ENCODE results near the gene GNB5.

Gene GNB5

DNA sequence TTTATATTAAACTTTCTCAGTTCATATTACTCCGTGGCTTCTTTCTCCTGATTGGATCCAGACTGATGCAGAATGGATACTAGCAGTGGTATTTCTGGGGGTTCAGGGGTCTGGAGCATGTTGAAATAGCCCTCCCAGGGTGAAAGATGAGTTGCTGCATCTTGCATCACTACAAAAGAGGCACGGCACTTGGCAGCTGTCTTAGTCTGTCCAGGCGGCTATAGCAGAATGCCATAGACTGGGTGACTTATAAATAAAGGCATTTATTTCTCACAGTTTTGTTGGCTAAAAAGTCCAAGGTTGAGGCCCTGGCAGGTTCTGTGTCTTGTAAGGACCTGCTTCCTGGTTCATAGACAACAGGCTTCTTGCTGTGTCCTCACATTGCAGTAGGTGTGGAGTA lies 78.0 kb downstream of the GNB5 start:
- no peak overlapping the region for H3K4me3 ChIP-seq

DNA sequence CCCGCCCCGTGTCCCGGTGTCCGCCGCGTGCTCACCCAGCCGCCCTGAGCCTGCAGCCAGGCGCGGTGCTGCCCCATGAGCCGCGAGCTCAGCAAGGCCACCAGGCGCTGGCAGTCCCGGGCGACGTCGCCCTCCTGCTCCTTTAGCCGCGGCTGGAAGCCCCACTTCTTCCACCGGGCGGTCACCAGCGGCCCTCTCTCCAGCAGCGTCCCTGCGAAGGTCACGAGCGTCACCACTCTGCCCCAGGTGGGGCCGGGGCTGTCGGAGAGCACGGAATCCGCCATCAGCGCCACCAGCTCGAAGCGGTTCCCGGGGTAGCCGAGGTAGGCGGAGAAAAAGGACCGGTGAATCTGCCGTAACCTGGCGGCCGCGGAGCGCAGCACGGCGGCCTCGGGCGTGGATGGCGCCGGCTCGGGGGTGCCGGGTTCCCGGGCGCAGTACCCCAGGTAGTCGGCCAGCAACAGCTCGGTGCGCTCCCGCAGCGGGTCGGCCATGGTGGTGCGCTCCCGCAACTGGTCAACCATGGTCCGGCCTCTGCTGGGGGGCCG lies 78.9 kb downstream of the GNB5 start:
- Histone ChIP-seq H3K9ac (ENCODE audit: insufficient read length) (no peak overlapping the region), H3K27ac (no peak overlapping the region), H3K4me3 (no peak overlapping the region), H3K36me3 (ENCODE audit: insufficient read depth, low read length) (no peaks in the 10 kb centered on the region), H3K9me3 (ENCODE audit: low read depth, low read length) (no peaks in the 10 kb centered on the region)
- TF ChIP-seq POLR2AphosphoS5 (IDR thresholded peaks at IDR 0.05; ENCODE audit: borderline replicate concordance, low read depth, low read length) (no peak), FOXP2 (optimal IDR thresholded peaks at IDR 0.05; ENCODE audit: control extremely low read depth, extremely low read length, insufficient read depth) (no peak), EZH2 (IDR thresholded peaks at IDR 0.05) (no peak)
- no peak for DNase-seq (ENCODE audit: low read depth, low spot score)

More for the DNA sequence above, 78.0 kb downstream of the GNB5 start:
- no peak for DNase-seq (ENCODE audit: low read depth, low spot score)
- Histone ChIP-seq H3K9ac (ENCODE audit: insufficient read length) (no peak overlapping the region), H3K27ac (no peak overlapping the region), H3K36me3 (ENCODE audit: insufficient read depth, low read length) (no peaks in the 10 kb centered on the region), H3K9me3 (ENCODE audit: low read depth, low read length) (no peaks in the 10 kb centered on the region)
- TF ChIP-seq POLR2AphosphoS5 (IDR thresholded peaks at IDR 0.05; ENCODE audit: borderline replicate concordance, low read depth, low read length) (no peak), FOXP2 (optimal IDR thresholded peaks at IDR 0.05; ENCODE audit: control extremely low read depth, extremely low read length, insufficient read depth) (no peak), EZH2 (IDR thresholded peaks at IDR 0.05) (no peak)

DNA sequence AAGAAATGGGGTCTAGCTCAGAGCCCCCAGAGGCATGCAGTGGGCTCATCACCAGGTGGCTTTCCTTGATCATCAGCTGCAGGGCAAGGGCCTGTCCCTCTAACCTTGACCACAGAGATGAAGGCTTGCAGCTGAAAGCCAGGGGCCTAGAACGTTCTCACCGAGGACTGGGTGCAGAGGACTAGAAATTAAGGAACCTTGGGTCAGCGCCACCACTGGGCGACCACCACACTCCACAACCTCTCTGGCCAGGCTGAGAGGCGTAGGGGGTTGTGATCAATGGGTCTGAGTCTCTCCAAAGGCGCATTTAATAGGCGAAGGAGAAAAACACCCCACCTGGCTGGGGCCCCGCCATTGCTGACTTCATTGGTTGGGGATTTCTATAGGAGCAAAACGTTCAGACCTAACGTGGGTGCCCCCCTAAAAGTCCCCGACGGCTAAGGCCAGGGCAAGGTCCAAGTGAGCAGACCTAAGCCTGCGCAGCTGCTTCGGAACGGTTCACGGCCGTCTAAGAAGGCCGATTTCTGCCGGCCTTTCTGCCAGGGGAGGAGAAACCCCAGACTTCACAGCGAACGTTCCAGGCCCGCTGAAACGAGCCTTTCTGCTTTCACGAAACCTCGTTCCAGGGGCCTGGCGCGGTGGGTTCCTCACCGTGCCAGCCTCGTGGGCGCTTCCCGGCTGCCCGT lies 79.5 kb downstream of the GNB5 start:
- TF ChIP-seq EZH2 (IDR thresholded peaks at IDR 0.05) (no peak), FOXP2 (optimal IDR thresholded peaks at IDR 0.05; ENCODE audit: control extremely low read depth, extremely low read length, insufficient read depth) (no peak), POLR2AphosphoS5 (IDR thresholded peaks at IDR 0.05; ENCODE audit: borderline replicate concordance, low read depth, low read length) (no peak)
- no peak overlapping the region for H3K9ac ChIP-seq (ENCODE audit: insufficient read length)
- no peak for DNase-seq (ENCODE audit: low read depth, low spot score)
- no peak overlapping the region for H3K4me3 ChIP-seq
- H3K9me3 ChIP-seq (ENCODE audit: low read depth, low read length): no peaks in the 10 kb centered on the region
- H3K27ac ChIP-seq: no peak overlapping the region
- H3K36me3 ChIP-seq (ENCODE audit: insufficient read depth, low read length): no peaks in the 10 kb centered on the region

DNA sequence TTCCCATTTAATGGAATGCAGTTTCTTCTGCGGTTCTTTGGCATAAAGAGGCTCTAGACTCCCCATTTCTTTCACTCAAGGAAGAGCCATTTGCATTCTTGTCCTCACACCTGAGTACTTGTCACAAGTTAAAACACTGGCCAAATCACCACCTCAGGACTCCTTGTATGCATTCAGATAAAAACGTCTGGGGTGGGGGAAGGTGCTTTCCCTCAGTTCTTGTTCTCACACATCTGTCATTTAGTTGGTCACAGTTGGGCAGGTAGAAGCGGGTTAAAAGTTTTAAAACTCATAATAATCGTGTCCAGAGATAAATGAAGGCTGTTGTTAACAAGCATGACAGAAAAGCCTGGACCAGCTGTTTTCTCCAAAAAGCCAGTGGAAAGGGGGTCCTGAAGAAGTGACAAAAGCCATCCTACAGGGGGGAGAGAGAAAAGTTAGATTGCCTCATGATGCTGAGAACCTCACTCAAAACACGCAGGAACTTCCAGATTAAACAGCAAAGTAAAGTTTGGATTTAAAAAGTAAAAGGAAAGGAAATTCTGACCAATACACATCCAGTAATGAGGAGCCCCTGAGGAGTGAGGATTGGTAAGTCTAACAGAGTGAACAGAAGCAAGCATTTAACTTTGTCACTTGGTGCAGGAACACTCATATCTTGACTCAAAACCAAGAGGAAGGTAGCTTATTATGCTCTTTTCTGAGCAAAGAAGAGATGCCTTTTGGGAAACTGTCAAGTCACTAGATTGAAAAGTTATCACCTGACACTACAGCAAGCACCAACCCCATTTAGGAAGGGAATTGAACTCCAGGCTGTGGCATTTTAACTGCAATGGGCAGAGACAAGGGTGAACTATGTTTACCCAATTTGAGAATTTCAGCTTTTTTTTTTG lies 81.4 kb downstream of the GNB5 start:
- Histone ChIP-seq H3K4me3 (no peak overlapping the region), H3K27ac (no peak overlapping the region), H3K9me3 (ENCODE audit: low read depth, low read length) (no peaks in the 10 kb centered on the region), H3K9ac (ENCODE audit: insufficient read length) (no peak overlapping the region), H3K36me3 (ENCODE audit: insufficient read depth, low read length) (no peaks in the 10 kb centered on the region)
- DNase-seq (ENCODE audit: low read depth, low spot score): no peak
- no peak for TF ChIP-seq FOXP2 (optimal IDR thresholded peaks at IDR 0.05; ENCODE audit: control extremely low read depth, extremely low read length, insufficient read depth)
- TF ChIP-seq EZH2 (IDR thresholded peaks at IDR 0.05): no peak
- TF ChIP-seq POLR2AphosphoS5 (IDR thresholded peaks at IDR 0.05; ENCODE audit: borderline replicate concordance, low read depth, low read length): no peak

DNA sequence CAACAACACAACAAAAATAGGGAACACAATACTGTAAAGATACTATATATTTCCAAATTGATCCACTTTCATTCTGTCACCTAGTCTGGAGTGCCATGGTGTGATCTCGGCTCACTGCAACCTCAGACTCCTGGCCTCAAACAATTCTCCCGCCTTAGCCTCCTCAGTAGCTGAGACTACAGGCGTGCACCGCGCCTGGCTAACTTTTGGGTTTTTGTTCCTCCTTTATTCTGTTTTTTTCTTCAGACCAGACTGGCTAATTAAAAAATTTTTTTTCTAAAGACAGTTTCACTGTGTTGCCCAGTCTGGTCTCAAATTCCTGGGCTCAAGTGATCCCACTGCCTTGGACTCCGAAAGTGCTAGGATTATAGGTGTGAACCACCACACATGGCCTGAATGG lies 84.0 kb downstream of the GNB5 start:
- no peak overlapping the region for H3K27ac ChIP-seq
- TF ChIP-seq POLR2AphosphoS5 (IDR thresholded peaks at IDR 0.05; ENCODE audit: borderline replicate concordance, low read depth, low read length) (no peak), EZH2 (IDR thresholded peaks at IDR 0.05) (no peak), FOXP2 (optimal IDR thresholded peaks at IDR 0.05; ENCODE audit: control extremely low read depth, extremely low read length, insufficient read depth) (no peak)
- no peak overlapping the region for H3K4me3 ChIP-seq
- no peak for DNase-seq (ENCODE audit: low read depth, low spot score)
- no peak overlapping the region for H3K9ac ChIP-seq (ENCODE audit: insufficient read length)
- no peaks in the 10 kb centered on the region for H3K9me3 ChIP-seq (ENCODE audit: low read depth, low read length)
- H3K36me3 ChIP-seq (ENCODE audit: insufficient read depth, low read length): no peaks in the 10 kb centered on the region

DNA sequence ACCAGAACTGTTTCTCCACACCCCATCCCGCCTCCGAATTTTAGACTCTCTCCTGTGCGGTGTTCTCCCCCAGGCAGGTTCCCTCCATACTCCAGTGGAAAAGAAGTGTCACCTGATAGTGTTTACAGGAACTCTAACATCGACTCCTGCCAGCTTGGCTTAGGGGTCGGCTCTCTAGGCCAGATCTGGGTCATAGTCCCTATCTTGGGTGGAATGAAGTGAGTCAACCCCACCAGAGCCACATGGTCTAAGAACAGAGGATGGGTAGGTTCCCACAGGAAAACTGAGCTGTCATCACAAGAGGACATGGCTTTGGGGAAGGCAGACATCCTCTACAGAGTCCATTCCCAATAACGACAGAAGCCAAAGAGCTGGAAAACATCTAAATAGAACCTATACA lies 84.6 kb downstream of the GNB5 start:
- H3K27ac ChIP-seq: no peak overlapping the region
- no peak overlapping the region for H3K9ac ChIP-seq (ENCODE audit: insufficient read length)
- TF ChIP-seq FOXP2 (optimal IDR thresholded peaks at IDR 0.05; ENCODE audit: control extremely low read depth, extremely low read length, insufficient read depth) (no peak), EZH2 (IDR thresholded peaks at IDR 0.05) (no peak), POLR2AphosphoS5 (IDR thresholded peaks at IDR 0.05; ENCODE audit: borderline replicate concordance, low read depth, low read length) (no peak)
- H3K4me3 ChIP-seq: no peak overlapping the region
- no peak for DNase-seq (ENCODE audit: low read depth, low spot score)
- H3K9me3 ChIP-seq (ENCODE audit: low read depth, low read length): no peaks in the 10 kb centered on the region
- no peaks in the 10 kb centered on the region for H3K36me3 ChIP-seq (ENCODE audit: insufficient read depth, low read length)

DNA sequence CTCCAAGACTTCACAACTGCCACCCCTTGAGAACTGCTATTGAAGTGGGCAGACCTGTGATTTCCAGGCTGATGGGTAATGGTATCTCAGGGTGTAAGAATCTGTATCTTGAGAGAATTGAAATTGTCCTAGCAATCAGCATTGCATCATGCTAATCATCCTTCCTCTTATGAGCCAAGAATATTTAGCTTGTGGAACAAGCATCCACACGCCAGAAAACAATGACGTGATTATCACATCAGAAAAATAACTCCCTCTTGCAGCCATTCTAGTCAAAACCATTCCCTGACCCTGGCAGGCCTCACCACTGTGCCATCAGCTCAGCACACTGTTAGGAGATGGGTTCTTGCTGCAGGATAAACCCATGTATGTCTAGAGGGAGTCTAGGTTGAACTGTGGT lies 85.3 kb downstream of the GNB5 start:
- no peak for DNase-seq (ENCODE audit: low read depth, low spot score)
- Histone ChIP-seq H3K36me3 (ENCODE audit: insufficient read depth, low read length) (no peaks in the 10 kb centered on the region), H3K9me3 (ENCODE audit: low read depth, low read length) (no peaks in the 10 kb centered on the region), H3K9ac (ENCODE audit: insufficient read length) (no peak overlapping the region), H3K4me3 (no peak overlapping the region), H3K27ac (no peak overlapping the region)
- no peak for TF ChIP-seq POLR2AphosphoS5 (IDR thresholded peaks at IDR 0.05; ENCODE audit: borderline replicate concordance, low read depth, low read length)
- no peak for TF ChIP-seq FOXP2 (optimal IDR thresholded peaks at IDR 0.05; ENCODE audit: control extremely low read depth, extremely low read length, insufficient read depth)
- no peak for TF ChIP-seq EZH2 (IDR thresholded peaks at IDR 0.05)

DNA sequence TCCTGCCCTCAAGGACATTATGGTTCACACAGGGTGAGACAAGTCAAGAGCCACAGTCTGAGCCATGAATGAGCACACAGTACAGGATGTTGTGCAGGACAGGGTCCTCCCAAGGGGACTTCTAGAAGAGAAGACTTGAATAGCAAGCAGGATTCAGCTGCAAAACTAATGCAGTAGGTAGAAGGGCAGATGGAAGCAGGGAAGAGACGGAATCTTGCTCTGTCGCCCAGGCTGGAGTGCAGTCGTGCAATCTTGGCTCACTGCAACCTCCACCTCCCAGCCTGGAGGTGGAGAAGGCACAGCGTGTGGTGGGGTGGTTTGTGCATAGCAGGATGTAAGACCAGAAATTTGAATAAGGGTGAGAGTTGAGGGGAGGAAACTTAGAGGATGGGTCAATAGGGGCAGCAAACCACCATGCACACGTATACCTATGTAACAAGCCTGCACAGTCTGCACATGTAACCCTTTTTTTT lies 86.6 kb downstream of the GNB5 start:
- Histone ChIP-seq H3K9me3 (ENCODE audit: low read depth, low read length) (no peaks in the 10 kb centered on the region), H3K36me3 (ENCODE audit: insufficient read depth, low read length) (no peaks in the 10 kb centered on the region), H3K27ac (no peak overlapping the region), H3K4me3 (no peak overlapping the region), H3K9ac (ENCODE audit: insufficient read length) (no peak overlapping the region)
- no peak for DNase-seq (ENCODE audit: low read depth, low spot score)
- TF ChIP-seq EZH2 (IDR thresholded peaks at IDR 0.05): no peak
- no peak for TF ChIP-seq FOXP2 (optimal IDR thresholded peaks at IDR 0.05; ENCODE audit: control extremely low read depth, extremely low read length, insufficient read depth)
- no peak for TF ChIP-seq POLR2AphosphoS5 (IDR thresholded peaks at IDR 0.05; ENCODE audit: borderline replicate concordance, low read depth, low read length)
